PC-9 (cell line): Measurements from ENCODE around the gene NPY4R2. TPM values are rescaled to one million over a fixed set of nuclear protein-coding genes. Genes with fewer than 3 reads are reported as not detected.
"Not testable (repeated sequence)": the region's sequence is repeated elsewhere in the genome, so short reads cannot be mapped to it uniquely, and the experiment has no call there.

Experiments used
- BruUV-seq: library from RNA; stranded (reverse); fragments of 400-500 nt; replicated peaks from 2 replicates; lab custom pipeline; 2021; lab: Mats Ljungman, UMichigan
- CTCF ChIA-PET: fragments of 300-600 bp; sonication (Branson Sonifier 250); formaldehyde crosslinking; loops from one replicate; lab custom pipeline; 2022; ENCODE audit warnings: antibody characterized with exemption; lab: Charles Lee
- POLR2A ChIA-PET: fragments of 300-600 bp; sonication (Branson Sonifier 250); formaldehyde crosslinking; loops from one replicate; lab custom pipeline; 2022; ENCODE audit warnings: antibody characterized with exemption; ENCODE audit not compliant: unreplicated experiment; lab: Charles Lee
- DNase-seq, 2 experiments: peaks; one replicate each; pipeline versions ENCODE4 v3.0.0 to v3.0.0-alpha.2; 2015 to 2022; ENCODE audit warnings: mixed read lengths in 1 of 2
- H2AFZ ChIP-seq: fragments of 200-600 bp; sonication (generic); 2 replicates; pipeline ENCODE4 v1.8.1; 2017; ENCODE audit warnings: antibody characterized with exemption
- H3F3A ChIP-seq: fragments of 200-600 bp; sonication (generic); 2 replicates; pipeline ENCODE4 v1.8.1; 2017; ENCODE audit warnings: antibody characterized with exemption, mild to moderate bottlenecking, low read depth; ENCODE audit not compliant: insufficient read depth
- H3K27ac ChIP-seq: fragments of 200-600 bp; sonication (generic); 2 replicates; pipeline ENCODE4 v1.6.1; 2016; ENCODE audit warnings: mixed run types
- H3K27me3 ChIP-seq: fragments of 200-600 bp; sonication (generic); 2 replicates; pipeline ENCODE4 v1.6.1; 2016; ENCODE audit warnings: low read depth, mixed run types; ENCODE audit not compliant: insufficient read depth
- H3K36me3 ChIP-seq: fragments of 200-600 bp; sonication (generic); 2 replicates; pipeline ENCODE4 v1.6.1; 2016; ENCODE audit warnings: low read depth, mixed run types
- H3K4me1 ChIP-seq: fragments of 200-600 bp; sonication (generic); replicated peaks from 2 replicates; pipeline ENCODE4 v1.6.1; 2016; ENCODE audit warnings: mixed run types; ENCODE audit not compliant: insufficient read depth
- H3K4me2 ChIP-seq: fragments of 200-600 bp; sonication (generic); 2 replicates; pipeline ENCODE4 v1.6.1; 2017; ENCODE audit warnings: mixed run types
- H3K4me3 ChIP-seq: fragments of 200-600 bp; sonication (generic); 2 replicates; pipeline ENCODE4 v1.6.1; 2016; ENCODE audit warnings: mixed run types
- H3K79me2 ChIP-seq: fragments of 200-600 bp; sonication (generic); 2 replicates; pipeline ENCODE4 v1.6.1; 2017; ENCODE audit warnings: low read depth, mixed run types
- H3K9me2 ChIP-seq: fragments of 200-600 bp; sonication (generic); 2 replicates; pipeline ENCODE4 v1.8.1; 2017; ENCODE audit warnings: mild to moderate bottlenecking; ENCODE audit not compliant: insufficient read depth
- H3K9me3 ChIP-seq: fragments of 200-600 bp; sonication (generic); 2 replicates; pipeline ENCODE4 v1.8.1; 2016; ENCODE audit warnings: low read depth; ENCODE audit not compliant: insufficient read depth
- H4K20me1 ChIP-seq: fragments of 200-600 bp; sonication (generic); 2 replicates; pipeline ENCODE4 v1.8.1; 2017; ENCODE audit not compliant: insufficient read depth
- intact Hi-C: fragments of 100-400 bp; cut with micrococcal nuclease; formaldehyde crosslinking; loops from one replicate; pipeline ENCODE4 v1.10.0; 2022; ENCODE audit not compliant: unreplicated experiment
- total RNA-seq: library from RNA; stranded (reverse); gene quantifications from 2 replicates; pipeline ENCODE4 v1.2.3, GENCODE V29; 2021

The NPY4R2 gene
- total RNA-seq, 1 experiment from 2014 or later, result not detected

DNA sequence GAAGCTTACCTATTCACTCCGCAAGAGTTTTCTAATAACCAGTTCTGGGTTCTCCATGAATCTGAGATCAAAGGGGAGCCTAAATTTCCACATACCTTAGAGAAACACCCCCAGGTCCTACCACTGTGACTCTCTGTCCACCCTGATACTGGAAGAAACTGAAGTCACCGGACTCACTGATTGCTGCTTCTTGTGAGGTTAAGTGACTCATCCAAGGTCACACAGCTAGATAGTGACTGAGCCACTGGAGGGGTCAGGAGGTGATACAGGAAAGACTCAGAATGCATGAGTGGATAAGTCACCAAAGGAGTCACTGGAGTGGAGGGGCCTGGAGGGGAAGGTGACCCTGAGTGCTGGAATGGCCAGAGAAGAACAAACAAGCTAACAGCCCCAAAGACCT, 9.8 kb downstream of the NPY4R2 start:
- intact Hi-C loops, H3K27me3 ChIP-seq, H3K4me2 ChIP-seq, BruUV-seq, H3F3A ChIP-seq, H3K4me3 ChIP-seq, POLR2A ChIA-PET, H3K79me2 ChIP-seq, H3K27ac ChIP-seq, H3K4me1 ChIP-seq, H3K9me2 ChIP-seq, H4K20me1 ChIP-seq, H3K9me3 ChIP-seq, H3K36me3 ChIP-seq, H2AFZ ChIP-seq, CTCF ChIA-PET, DNase-seq: not testable (repeated sequence)

DNA sequence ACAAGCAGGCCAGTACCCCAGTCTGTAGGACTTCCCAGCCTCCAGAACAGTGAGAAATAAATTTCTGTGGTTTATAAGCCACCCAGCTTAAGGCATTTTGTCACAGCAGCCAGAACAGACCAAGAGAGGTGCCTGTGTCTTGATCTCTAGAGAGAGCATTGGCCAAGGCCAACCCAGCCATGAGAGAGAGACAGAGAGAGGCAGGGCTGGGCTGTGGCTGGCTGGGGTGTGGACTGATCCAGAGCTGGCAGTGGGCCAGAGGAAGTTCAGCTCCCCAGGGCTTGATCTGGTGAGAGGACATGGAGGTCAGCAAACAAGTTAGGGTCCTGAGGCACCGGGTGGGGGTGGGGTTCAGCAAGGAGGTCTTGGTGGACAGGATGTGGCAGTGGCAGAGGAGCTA, 14.4 kb downstream of the NPY4R2 start:
- intact Hi-C loops, H3K4me2 ChIP-seq, H3F3A ChIP-seq, H3K9me3 ChIP-seq, H3K36me3 ChIP-seq, H2AFZ ChIP-seq, H3K4me1 ChIP-seq, H3K27me3 ChIP-seq, H4K20me1 ChIP-seq, POLR2A ChIA-PET, H3K4me3 ChIP-seq, DNase-seq, H3K9me2 ChIP-seq, H3K27ac ChIP-seq, BruUV-seq, H3K79me2 ChIP-seq, CTCF ChIA-PET: not testable (repeated sequence)

DNA sequence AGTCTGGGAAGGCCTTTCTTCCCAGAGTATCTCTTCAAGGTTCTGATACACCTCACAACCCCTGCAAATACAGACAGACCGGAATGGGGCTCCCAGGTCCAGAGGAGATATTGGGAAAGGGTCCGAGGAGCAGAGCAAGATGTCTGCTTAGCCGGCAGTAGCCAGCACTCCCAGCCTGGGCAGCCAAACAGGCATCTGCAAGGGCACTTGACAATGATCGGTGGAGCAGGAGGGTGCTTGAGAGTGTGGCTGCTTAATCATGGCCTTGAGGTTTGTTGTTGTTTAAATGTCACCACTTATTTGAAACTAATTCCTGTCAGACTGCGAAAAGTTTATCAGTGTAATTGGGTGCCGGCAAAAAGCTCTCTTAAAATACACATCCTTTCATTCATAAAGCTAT, 15.0 kb downstream of the NPY4R2 start:
- H3K79me2 ChIP-seq, DNase-seq, intact Hi-C loops, H3K9me3 ChIP-seq, H4K20me1 ChIP-seq, H3K27ac ChIP-seq, POLR2A ChIA-PET, CTCF ChIA-PET, H3K4me3 ChIP-seq, H3K4me1 ChIP-seq, H3K4me2 ChIP-seq, H3K27me3 ChIP-seq, H3K9me2 ChIP-seq, H3F3A ChIP-seq, BruUV-seq, H2AFZ ChIP-seq, H3K36me3 ChIP-seq: not testable (repeated sequence)

DNA sequence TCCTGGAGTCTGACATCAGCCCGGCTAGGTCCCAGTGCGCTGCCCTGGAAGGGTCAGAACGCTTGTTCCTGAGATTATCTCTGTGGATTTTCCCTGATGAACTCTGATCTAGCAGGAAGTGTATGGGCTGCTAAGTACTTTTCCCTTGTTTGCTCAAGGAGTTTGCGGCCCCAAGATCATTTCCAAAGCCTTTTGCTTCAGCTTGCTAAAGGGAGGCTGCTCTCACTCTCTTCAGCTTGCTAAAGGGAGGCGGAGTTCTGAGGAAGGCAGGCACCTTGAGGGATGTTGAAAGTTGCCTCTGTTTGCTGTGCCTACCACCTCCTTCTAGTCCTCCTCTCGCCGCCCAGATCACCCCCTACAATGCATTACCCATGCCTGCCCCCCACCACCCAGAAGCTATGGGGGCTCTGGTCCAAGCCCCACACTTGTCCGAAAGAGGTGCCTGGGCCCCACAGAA, 18.3 kb downstream of the NPY4R2 start:
- BruUV-seq, POLR2A ChIA-PET, H3K79me2 ChIP-seq, H3K4me3 ChIP-seq, H3K27me3 ChIP-seq, H3K4me2 ChIP-seq, H3K9me3 ChIP-seq, intact Hi-C loops, H4K20me1 ChIP-seq, H3K4me1 ChIP-seq, H3K9me2 ChIP-seq, H3K36me3 ChIP-seq, H3K27ac ChIP-seq, H2AFZ ChIP-seq, H3F3A ChIP-seq, CTCF ChIA-PET, DNase-seq: not testable (repeated sequence)

DNA sequence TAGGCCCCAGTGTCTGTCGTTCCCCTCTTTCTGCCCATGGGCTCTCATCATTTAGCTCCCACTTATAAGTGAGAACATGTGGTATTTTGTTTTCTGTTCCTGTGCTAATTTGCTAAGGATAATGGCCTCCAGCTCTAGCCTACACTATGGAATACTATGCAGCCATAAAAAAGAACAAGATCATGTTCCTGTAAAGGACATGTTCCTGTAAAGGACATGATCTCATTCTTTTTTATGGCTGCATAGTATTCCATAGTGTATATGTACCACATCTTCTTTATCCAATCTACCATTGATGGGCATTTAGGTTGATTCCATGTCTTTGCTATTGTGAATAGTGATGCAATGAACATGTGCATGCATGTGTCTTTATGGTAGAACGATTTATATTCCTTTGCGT, 19.2 kb downstream of the NPY4R2 start:
- H3K4me1 ChIP-seq, H3K4me2 ChIP-seq, H2AFZ ChIP-seq, H3K4me3 ChIP-seq, H3K27ac ChIP-seq, intact Hi-C loops, H3K9me2 ChIP-seq, H3F3A ChIP-seq, H3K79me2 ChIP-seq, POLR2A ChIA-PET, H3K27me3 ChIP-seq, CTCF ChIA-PET, DNase-seq, H3K36me3 ChIP-seq, BruUV-seq, H4K20me1 ChIP-seq, H3K9me3 ChIP-seq: not testable (repeated sequence)

DNA sequence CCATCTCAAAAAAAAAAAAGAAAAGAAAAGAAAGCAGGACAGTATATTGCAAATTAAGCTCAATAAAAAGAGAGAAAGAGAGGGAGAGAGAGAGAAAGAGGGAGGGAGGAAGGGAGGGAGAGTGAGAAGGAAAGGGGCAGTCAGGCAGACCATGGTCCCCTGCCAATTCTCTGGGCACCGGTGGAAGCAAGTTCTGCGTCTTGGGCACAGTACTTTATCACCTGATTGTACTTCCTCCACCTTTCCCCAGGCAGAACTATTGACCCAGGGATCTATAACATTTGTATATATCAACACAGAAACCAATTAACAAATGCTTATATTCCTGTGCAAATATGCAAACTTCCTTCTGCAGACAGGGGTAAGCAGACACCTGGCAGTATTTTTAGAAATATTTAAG, 22.4 kb downstream of the NPY4R2 start:
- H3K9me3 ChIP-seq, intact Hi-C loops, H2AFZ ChIP-seq, BruUV-seq, H3K79me2 ChIP-seq, H3K4me2 ChIP-seq, H3K4me1 ChIP-seq, H3K4me3 ChIP-seq, POLR2A ChIA-PET, H3F3A ChIP-seq, H3K27me3 ChIP-seq, DNase-seq, H3K9me2 ChIP-seq, H3K27ac ChIP-seq, H4K20me1 ChIP-seq, H3K36me3 ChIP-seq: not testable (repeated sequence)
- CTCF ChIA-PET, result interaction anchor here (0.6 kb wide), 1 partner anchor 1395 kb away, joined by 3 read pairs; no protein-coding TSS in a partner anchor

DNA sequence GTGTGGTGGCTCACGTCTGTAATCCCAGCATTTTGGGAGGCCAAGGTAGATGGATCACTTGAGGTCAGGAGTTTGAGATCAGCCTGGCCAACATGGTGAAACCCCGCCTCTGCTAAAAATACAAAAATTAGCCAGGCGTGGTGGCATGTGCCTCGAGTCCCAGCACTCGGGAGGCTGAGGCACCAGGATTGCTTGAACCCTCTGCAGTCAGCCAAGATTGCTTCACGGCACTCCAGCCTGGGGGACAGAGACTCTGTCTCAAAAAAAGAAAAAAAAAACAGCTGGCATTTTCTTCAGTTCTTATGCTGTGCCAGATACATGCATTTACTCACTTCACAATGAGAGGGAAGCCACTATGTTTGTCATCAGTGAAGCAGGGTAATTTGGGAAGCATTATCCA, 22.9 kb downstream of the NPY4R2 start:
- H3K27ac ChIP-seq, H2AFZ ChIP-seq, intact Hi-C loops, POLR2A ChIA-PET, H3K9me2 ChIP-seq, H3K27me3 ChIP-seq, BruUV-seq, H3F3A ChIP-seq, H3K36me3 ChIP-seq, H3K4me2 ChIP-seq, H3K4me1 ChIP-seq, H3K9me3 ChIP-seq, CTCF ChIA-PET, H4K20me1 ChIP-seq, H3K79me2 ChIP-seq, H3K4me3 ChIP-seq: not testable (repeated sequence)
- peak in 1 of 2 experiments; percentile 22 for DNase-seq
